Subcutaneous abdominal adipose tissue (tissue), 5 donors: ENCODE data around the gene NIPSNAP2.
A peak's percentile ranks its signal among the peaks of the same experiment; 100 is the strongest.

Experiments used
- H3K27ac ChIP-seq: one replicate; pipeline ENCODE4 v1.7.0; 2013; ENCODE audit warnings: low read depth, mild to moderate bottlenecking, inconsistent platforms, low read length, moderate library complexity
- H3K27me3 ChIP-seq, 5 donors: one replicate each; pipeline ENCODE4 v1.7.0; 2013; ENCODE audit warnings: low read length in 5 of 5, inconsistent platforms in 1 of 5; ENCODE audit not compliant: control insufficient read depth in 5 of 5, insufficient read depth in 4 of 5
- H3K36me3 ChIP-seq, 5 donors: one replicate each; pipeline ENCODE4 v1.7.0; 2013; ENCODE audit warnings: low read length in 5 of 5; ENCODE audit not compliant: control insufficient read depth in 5 of 5, insufficient read depth in 5 of 5
- H3K4me1 ChIP-seq, 5 donors: one replicate each; pipeline ENCODE4 v1.7.0; 2013; ENCODE audit warnings: low read length in 5 of 5, mild to moderate bottlenecking in 3 of 5, moderate library complexity in 1 of 5; ENCODE audit not compliant: control insufficient read depth in 5 of 5, insufficient read depth in 5 of 5
- H3K4me3 ChIP-seq, 5 donors: one replicate each; pipeline ENCODE4 v1.7.0; 2013; ENCODE audit warnings: low read length in 5 of 5, low read depth in 1 of 5
- H3K9ac ChIP-seq, 5 donors: one replicate each; pipeline ENCODE4 v1.7.0; 2013; ENCODE audit warnings: low read length in 5 of 5, mild to moderate bottlenecking in 4 of 5, moderate library complexity in 3 of 5
- H3K9me3 ChIP-seq, 5 donors: one replicate each; pipeline ENCODE4 v1.7.0; 2013; ENCODE audit warnings: low read length in 5 of 5; ENCODE audit not compliant: control insufficient read depth in 5 of 5
- donor health status: healthy.
- donor health status: healthy.
- donor health status: healthy.
- donor health status: healthy.
- donor health status: healthy.

The NIPSNAP2 gene

DNA sequence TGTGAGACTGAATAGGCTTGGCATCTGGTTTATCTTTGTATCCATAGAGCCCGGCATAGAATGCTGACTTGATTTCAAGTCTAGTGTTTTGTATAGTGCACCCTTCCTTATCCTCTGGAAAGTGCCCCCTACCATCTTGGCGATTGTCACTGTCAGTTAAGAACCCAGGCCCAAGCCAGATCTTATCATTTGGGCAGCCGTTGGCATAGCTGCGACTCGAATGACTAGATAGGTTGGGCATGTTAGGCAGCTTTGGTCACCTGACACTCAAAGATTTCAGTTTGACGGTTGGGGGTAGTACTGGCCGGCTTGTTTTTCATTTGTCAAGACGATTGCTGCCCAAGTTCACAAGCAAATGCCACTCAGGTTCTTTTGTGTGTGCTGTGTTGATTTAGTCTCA lies 6.6 kb downstream of the NIPSNAP2 start:
- H3K4me1 ChIP-seq: peaks cover 0 to 12% (median 2%) of the 10 kb centered on the region in 5 donors
- peaks cover 0 to 14% (median 5%) of the 10 kb centered on the region in 5 donors for H3K36me3 ChIP-seq
- no peaks in the 10 kb centered on the region for H3K27me3 ChIP-seq
- no peak overlapping the region for H3K27ac ChIP-seq
- no peaks in the 10 kb centered on the region for H3K9me3 ChIP-seq
- no peak overlapping the region for H3K4me3 ChIP-seq
- peak overlapping the region in 1 of 5 donors; percentile 23 for H3K9ac ChIP-seq

DNA sequence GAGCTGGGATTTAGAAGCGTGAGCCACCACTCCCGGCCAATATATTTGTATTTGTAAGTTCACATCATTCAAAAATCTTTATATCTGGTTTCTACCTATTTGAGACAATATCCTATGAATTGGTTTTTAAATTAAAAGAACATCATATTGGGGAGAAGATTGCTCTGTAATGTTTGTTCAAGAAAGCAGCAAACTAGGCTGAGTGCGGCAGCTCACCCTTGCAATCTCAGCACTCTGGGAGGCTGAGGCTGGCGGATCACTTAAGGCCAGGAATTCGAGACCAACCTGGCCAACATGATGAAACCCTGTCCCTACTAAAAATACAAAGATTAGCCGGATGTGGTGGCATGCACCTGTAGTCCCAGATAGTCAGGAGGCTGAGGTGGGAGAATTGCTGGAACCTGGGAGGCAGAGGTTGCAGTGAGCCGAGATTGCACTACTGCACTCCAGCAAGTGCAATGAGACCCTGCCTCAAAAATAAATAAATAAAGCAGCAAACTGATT lies 9.4 kb downstream of the NIPSNAP2 start:
- Histone ChIP-seq H3K4me3 (no peak overlapping the region), H3K27ac (no peak overlapping the region), H3K27me3 (no peaks in the 10 kb centered on the region), H3K36me3 (peaks cover 12 to 17% (median 12%) of the 10 kb centered on the region in 5 donors), H3K9ac (no peak overlapping the region), H3K4me1 (peaks cover 0 to 3% (median 0%) of the 10 kb centered on the region in 5 donors), H3K9me3 (no peaks in the 10 kb centered on the region)

DNA sequence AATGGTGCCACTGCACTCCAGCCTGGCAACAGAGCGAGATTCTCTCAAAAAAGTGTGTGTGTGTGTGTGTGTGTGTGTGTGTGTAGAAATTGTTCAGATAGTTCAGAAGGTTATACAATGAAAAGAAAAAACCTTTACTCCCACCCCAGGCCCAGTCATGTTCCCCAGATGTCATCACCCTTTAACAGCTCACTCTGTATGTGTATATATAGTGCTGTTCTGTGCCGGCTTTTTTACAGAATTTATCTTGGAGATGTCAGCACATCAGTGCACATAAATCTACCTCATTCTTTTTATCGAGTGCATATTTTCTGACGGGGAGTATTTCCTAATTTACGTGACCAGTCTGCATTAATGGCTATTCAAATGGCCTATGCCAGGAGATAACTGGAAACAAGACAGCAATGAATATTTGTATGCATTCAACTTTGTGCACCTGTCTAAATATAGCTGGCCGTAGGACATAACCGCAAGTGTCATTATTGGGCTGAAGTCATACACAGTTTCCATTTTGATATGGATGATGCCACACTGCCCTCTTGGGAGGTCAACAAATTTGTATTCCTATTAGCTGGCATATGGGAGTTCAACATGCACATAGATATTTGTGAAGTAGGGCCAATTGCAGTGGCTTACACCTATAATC lies 11.7 kb downstream of the NIPSNAP2 start:
- H3K4me1 ChIP-seq: peaks cover 0 to 3% (median 0%) of the 10 kb centered on the region in 5 donors
- no peak overlapping the region for H3K4me3 ChIP-seq
- no peak overlapping the region for H3K9ac ChIP-seq
- peaks cover 30 to 32% (median 30%) of the 10 kb centered on the region in 5 donors for H3K36me3 ChIP-seq
- H3K27me3 ChIP-seq: no peaks in the 10 kb centered on the region
- H3K9me3 ChIP-seq: no peaks in the 10 kb centered on the region
- H3K27ac ChIP-seq: no peak overlapping the region

DNA sequence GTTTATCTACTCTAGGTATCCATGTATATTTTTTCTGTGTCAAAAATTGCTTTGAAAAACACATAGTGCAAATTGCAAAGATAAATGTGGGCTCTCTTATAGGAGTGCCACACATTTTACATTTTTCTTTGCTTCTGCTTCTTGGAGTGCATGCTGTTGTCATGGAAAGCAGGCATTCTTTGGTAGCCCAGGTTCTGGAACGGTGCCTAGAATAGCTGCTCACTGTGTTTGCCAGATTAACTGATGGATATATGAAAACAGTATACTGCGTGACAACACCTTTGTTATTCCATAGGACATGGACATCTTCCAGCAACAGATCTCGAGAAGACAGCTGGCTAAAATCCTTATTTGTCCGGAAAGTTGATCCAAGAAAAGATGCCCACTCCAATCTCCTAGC lies 13.4 kb downstream of the NIPSNAP2 start:
- Histone ChIP-seq H3K4me1 (peaks cover 0 to 3% (median 0%) of the 10 kb centered on the region in 5 donors), H3K27me3 (no peaks in the 10 kb centered on the region), H3K36me3 (peaks cover 35 to 49% (median 44%) of the 10 kb centered on the region in 5 donors), H3K9ac (no peak overlapping the region), H3K9me3 (no peaks in the 10 kb centered on the region), H3K4me3 (no peak overlapping the region), H3K27ac (no peak overlapping the region)

DNA sequence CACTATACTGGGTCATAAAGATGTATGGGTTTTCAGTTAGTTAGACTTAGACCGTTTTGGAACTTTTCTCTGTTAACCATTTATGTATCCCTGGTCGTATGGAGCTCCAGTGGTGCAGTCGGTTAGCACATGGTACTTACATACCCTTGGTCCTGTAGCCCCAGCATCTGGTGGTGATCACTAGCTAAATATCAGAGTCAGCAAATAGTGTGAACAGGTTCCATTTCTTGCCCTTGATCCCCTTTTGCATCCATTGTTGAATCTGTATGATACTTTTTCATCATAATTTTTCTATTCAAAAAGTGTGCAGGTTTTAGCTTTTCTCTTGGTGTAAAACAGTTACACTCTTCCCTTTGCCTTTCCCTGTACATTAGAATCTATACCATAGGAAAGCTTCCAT lies 15.9 kb downstream of the NIPSNAP2 start:
- Histone ChIP-seq H3K4me1 (peaks cover 0 to 3% (median 0%) of the 10 kb centered on the region in 5 donors), H3K4me3 (no peak overlapping the region), H3K27me3 (no peaks in the 10 kb centered on the region), H3K36me3 (peaks cover 52 to 70% (median 65%) of the 10 kb centered on the region in 5 donors), H3K27ac (no peak overlapping the region), H3K9ac (no peak overlapping the region), H3K9me3 (no peaks in the 10 kb centered on the region)

DNA sequence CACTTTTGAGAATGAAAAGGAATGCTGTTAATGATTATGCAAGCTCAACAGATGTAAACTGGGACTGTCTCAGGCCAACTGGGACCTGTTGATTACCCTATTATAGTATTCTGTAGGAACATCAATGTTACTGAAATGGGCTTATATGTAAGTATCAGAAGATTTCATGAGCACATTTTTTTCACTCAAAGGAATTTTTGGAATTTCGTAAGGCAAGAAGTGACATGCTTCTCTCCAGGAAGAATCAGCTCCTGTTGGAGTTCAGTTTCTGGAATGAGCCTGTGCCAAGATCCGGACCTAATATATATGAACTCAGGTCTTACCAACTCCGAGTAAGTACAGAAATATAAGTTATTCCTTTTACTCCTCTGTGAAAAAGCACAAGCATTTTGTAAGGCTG lies 19.2 kb downstream of the NIPSNAP2 start:
- Histone ChIP-seq H3K4me3 (no peak overlapping the region), H3K9ac (no peak overlapping the region), H3K9me3 (no peaks in the 10 kb centered on the region), H3K4me1 (no peaks in the 10 kb centered on the region), H3K27ac (no peak overlapping the region), H3K36me3 (peaks cover 43 to 88% (median 76%) of the 10 kb centered on the region in 5 donors), H3K27me3 (no peaks in the 10 kb centered on the region)

DNA sequence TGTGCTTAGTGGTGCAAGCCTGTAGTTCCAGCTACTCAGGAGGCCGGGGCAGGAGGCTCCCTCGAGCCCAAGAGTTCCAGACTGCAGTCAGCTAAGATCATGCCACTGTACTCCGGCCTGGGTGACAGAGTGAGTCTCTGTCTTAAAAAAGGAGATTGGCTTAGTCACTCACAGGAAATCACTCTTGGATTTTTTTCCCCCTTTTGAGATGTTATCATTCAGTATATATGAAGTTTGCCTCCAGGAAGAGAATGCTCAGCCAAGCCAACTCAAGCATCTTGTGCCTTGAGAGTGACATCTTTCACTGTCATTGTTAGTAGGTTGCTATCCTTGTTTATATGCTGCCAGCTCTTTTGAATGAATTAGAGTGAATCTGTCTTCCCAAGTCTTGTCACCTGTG lies 28.0 kb downstream of the NIPSNAP2 start:
- no peak overlapping the region for H3K9ac ChIP-seq
- H3K4me3 ChIP-seq: no peak overlapping the region
- peaks cover 10 to 80% (median 56%) of the 10 kb centered on the region in 5 donors for H3K36me3 ChIP-seq
- H3K27ac ChIP-seq: no peak overlapping the region
- no peaks in the 10 kb centered on the region for H3K4me1 ChIP-seq
- no peaks in the 10 kb centered on the region for H3K9me3 ChIP-seq
- H3K27me3 ChIP-seq: no peaks in the 10 kb centered on the region

DNA sequence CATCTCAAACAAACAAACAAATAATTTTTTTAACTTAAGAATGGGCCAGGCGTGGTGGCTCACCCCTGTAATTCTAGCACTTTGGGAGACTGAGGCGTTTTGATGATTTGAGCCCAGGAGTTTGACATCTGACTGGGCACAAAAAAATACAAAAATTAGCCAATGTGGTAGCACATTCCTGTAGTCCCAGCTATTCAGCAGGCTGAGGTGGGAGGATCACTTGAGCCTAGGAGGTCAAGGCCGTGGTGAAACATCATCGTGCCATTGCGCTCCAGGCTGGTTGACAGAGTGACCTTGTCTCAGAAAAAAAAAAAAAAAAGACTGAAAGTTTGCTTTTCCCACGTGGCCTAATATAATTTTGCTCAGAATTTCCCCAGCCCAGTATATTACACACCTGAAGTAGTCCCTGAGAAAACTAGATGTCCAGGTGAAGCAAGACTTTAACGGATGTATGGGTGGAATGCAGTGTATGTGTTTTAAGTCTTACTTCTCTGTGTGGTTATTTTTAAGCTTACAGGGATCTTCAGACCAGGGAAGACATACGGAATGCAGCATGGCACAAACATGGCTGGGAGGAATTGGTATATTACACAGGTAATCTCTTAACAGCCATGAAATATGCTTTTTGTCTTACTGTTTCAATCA lies 32.6 kb downstream of the NIPSNAP2 start:
- Histone ChIP-seq H3K9ac (no peak overlapping the region), H3K36me3 (peaks cover 25 to 59% (median 56%) of the 10 kb centered on the region in 5 donors)

DNA sequence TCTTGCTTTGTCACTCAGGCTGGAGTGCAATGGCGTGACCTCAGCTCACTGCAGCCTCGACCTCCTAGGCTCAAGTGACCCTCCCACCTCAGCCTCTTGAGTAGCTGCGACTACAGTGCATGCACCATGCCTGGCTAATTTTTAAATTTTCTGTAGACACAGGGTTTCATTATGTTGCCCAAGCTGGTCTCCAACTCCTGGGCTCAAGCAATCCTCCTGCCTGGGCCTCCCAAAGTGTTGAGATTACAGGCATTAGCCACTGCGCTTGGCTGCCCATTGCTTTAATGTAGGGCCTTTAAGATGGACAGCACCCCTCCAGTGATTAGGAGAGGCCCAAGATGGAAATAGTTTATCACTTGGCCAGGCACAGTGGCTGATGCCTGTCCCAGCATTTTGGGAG lies 39.4 kb downstream of the NIPSNAP2 start:
- H3K4me3 ChIP-seq: no peak overlapping the region
- peaks cover 5 to 13% (median 8%) of the 10 kb centered on the region in 5 donors for H3K36me3 ChIP-seq
- H3K9ac ChIP-seq: no peak overlapping the region
- H3K27me3 ChIP-seq: no peaks in the 10 kb centered on the region
- peaks cover 0 to 2% (median 0%) of the 10 kb centered on the region in 5 donors for H3K4me1 ChIP-seq
- H3K27ac ChIP-seq: no peak overlapping the region
- no peaks in the 10 kb centered on the region for H3K9me3 ChIP-seq

More for the DNA sequence above, 32.6 kb downstream of the NIPSNAP2 start:
- H3K4me3 ChIP-seq: no peak overlapping the region
- H3K4me1 ChIP-seq: peaks cover 0 to 2% (median 0%) of the 10 kb centered on the region in 5 donors
- H3K27ac ChIP-seq: no peak overlapping the region
- no peaks in the 10 kb centered on the region for H3K27me3 ChIP-seq
- H3K9me3 ChIP-seq: no peaks in the 10 kb centered on the region

DNA sequence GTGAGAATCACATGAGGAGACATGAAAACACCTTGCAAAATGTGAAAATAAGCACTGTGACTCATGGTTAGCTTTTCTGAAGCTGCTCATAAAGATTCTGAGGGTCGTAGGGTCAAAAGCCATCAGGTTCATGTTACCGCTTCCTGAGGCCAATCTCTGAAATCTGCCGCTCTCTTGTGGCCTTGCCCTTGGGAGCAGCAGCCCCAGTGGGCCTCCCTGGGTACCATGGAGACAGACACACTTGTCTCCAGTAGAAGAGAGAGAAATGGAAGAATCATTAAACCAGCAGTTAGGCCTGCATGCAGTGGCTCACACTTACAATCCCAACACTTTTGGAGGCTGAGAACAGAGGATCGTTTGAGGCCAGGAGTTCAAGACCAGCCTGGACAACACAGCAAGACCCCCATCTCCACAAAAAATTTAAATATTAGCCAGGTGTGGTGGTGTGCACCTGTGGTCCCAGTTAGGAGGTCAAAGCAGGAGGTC lies 42.8 kb downstream of the NIPSNAP2 start:
- Histone ChIP-seq H3K27me3 (no peaks in the 10 kb centered on the region), H3K27ac (no peak overlapping the region), H3K4me1 (peaks cover 0 to 4% (median 0%) of the 10 kb centered on the region in 5 donors), H3K9me3 (no peaks in the 10 kb centered on the region), H3K4me3 (no peak overlapping the region), H3K36me3 (peaks cover 0 to 3% (median 0%) of the 10 kb centered on the region in 5 donors), H3K9ac (no peak overlapping the region)
